ENCODE data around the gene PRPF40A.

DNA sequence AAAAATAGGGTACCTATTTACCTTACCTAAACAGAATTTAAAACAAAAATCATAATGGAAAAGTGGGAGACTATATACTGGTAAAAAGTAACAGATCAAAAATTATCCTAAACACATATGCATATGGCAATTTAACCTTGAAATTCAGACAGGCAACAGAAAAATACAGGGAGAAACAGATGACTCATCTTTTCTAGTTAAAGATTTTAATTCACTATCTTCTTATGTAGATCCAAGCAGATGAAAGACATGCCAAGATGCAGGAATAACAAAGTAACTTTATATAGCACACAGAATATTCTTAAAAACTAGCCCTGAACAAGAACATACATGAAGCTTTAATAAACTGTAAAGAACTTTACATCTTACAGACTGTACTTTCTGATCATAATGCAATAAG is 30.9 kb downstream of the PRPF40A start:
- TF ChIP-seq, protein P1, sequence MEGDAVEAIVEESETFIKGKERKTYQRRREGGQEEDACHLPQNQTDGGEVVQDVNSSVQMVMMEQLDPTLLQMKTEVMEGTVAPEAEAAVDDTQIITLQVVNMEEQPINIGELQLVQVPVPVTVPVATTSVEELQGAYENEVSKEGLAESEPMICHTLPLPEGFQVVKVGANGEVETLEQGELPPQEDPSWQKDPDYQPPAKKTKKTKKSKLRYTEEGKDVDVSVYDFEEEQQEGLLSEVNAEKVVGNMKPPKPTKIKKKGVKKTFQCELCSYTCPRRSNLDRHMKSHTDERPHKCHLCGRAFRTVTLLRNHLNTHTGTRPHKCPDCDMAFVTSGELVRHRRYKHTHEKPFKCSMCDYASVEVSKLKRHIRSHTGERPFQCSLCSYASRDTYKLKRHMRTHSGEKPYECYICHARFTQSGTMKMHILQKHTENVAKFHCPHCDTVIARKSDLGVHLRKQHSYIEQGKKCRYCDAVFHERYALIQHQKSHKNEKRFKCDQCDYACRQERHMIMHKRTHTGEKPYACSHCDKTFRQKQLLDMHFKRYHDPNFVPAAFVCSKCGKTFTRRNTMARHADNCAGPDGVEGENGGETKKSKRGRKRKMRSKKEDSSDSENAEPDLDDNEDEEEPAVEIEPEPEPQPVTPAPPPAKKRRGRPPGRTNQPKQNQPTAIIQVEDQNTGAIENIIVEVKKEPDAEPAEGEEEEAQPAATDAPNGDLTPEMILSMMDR (conservative IDR thresholded peaks at IDR 0.05 in 1 of 2, IDR thresholded peaks at IDR 0.05 in 1 of 2; ENCODE audit: extremely low read depth in 1 of 2, insufficient read depth in 1 of 2, low read depth in 1 of 2, low read length in 2 of 2), result no peak
- TF ChIP-seq EZH2 (IDR thresholded peaks at IDR 0.05; ENCODE audit: borderline replicate concordance, low read length), result no peak
